ENCODE data around the gene RPE. TPM values are rescaled to one million over a fixed set of nuclear protein-coding genes. Genes with fewer than 3 reads are reported as not detected.
A peak's percentile ranks its signal among the peaks of the same experiment; 100 is the strongest.

RPE gene
- polyA plus RNA-seq (ENCODE audit: insufficient read length in 3 of 3), result 10 to 100 TPM; 56.9 to 66.8 (median 64.4) TPM
- long read RNA-seq, donor 1, transcript RPE-202 (6 exons, 2,569 nt), result major isoform, 12 of 46 reads
- long read RNA-seq, donor 1, partial matches to known transcripts, result 31 of 46 reads
- long read RNA-seq, donor 1, other reads (novel, unspliced or antisense), result 0 of 46 reads
- long read RNA-seq, donor 2, transcript RPE-202 (6 exons, 2,569 nt), result major isoform, 20 of 21 reads
- long read RNA-seq, donor 2, partial matches to known transcripts, result 0 of 21 reads
- long read RNA-seq, donor 2, other reads (novel, unspliced or antisense), result 0 of 21 reads
- long read RNA-seq, donor 3, transcript RPE-202 (6 exons, 2,569 nt), result major isoform, 24 of 28 reads
- long read RNA-seq, donor 3, partial matches to known transcripts, result 0 of 28 reads
- long read RNA-seq, donor 3, other reads (novel, unspliced or antisense), result 0 of 28 reads
- long read RNA-seq, donor 4, transcript RPE-202 (6 exons, 2,569 nt), result major isoform, 16 of 17 reads
- long read RNA-seq, donor 4, partial matches to known transcripts, result 0 of 17 reads
- long read RNA-seq, donor 4, other reads (novel, unspliced or antisense), result 0 of 17 reads
- long read RNA-seq, donor 5, result 0 reads
- long read RNA-seq, donor 6, transcript RPE-202 (6 exons, 2,569 nt), result major isoform, 20 of 26 reads
- long read RNA-seq, donor 6, partial matches to known transcripts, result 0 of 26 reads
- long read RNA-seq, donor 6, other reads (novel, unspliced or antisense), result 0 of 26 reads
- long read RNA-seq, donor 7, transcript RPE-202 (6 exons, 2,569 nt), result major isoform, 21 of 26 reads
- long read RNA-seq, donor 7, partial matches to known transcripts, result 0 of 26 reads
- long read RNA-seq, donor 7, other reads (novel, unspliced or antisense), result 0 of 26 reads
- long read RNA-seq, donor 8, transcript RPE-202 (6 exons, 2,569 nt), result major isoform, 36 of 240 reads
- long read RNA-seq, donor 8, partial matches to known transcripts, result 194 of 240 reads
- long read RNA-seq, donor 8, other reads (novel, unspliced or antisense), result 8 of 240 reads
- long read RNA-seq, donor 9, transcript RPE-202 (6 exons, 2,569 nt), result major isoform, 15 of 16 reads
- long read RNA-seq, donor 9, partial matches to known transcripts, result 0 of 16 reads
- long read RNA-seq, donor 9, other reads (novel, unspliced or antisense), result 0 of 16 reads
- long read RNA-seq, donor 10, transcript RPE-202 (6 exons, 2,569 nt), result major isoform, 22 of 30 reads
- long read RNA-seq, donor 10, partial matches to known transcripts, result 0 of 30 reads
- long read RNA-seq, donor 10, other reads (novel, unspliced or antisense), result 0 of 30 reads
- long read RNA-seq, donor 11, transcript RPE-202 (6 exons, 2,569 nt), result major isoform, 11 of 12 reads
- long read RNA-seq, donor 11, partial matches to known transcripts, result 0 of 12 reads
- long read RNA-seq, donor 11, other reads (novel, unspliced or antisense), result 0 of 12 reads
- long read RNA-seq, donor 12, transcript RPE-202 (6 exons, 2,569 nt), result major isoform, 6 of 8 reads
- long read RNA-seq, donor 12, partial matches to known transcripts, result 0 of 8 reads
- long read RNA-seq, donor 12, other reads (novel, unspliced or antisense), result 0 of 8 reads
- long read RNA-seq, donor 13, transcript RPE-202 (6 exons, 2,569 nt), result major isoform, 33 of 39 reads
- long read RNA-seq, donor 13, partial matches to known transcripts, result 0 of 39 reads
- long read RNA-seq, donor 13, other reads (novel, unspliced or antisense), result 0 of 39 reads
- long read RNA-seq, donor 14, transcript RPE-202 (6 exons, 2,569 nt), result major isoform, 17 of 22 reads
- long read RNA-seq, donor 14, partial matches to known transcripts, result 0 of 22 reads
- long read RNA-seq, donor 14, other reads (novel, unspliced or antisense), result 0 of 22 reads
- long read RNA-seq, donor 15, partial matches to known transcripts, result 0 of 3 reads
- long read RNA-seq, donor 15, other reads (novel, unspliced or antisense), result 0 of 3 reads
- long read RNA-seq, donor 16, transcript RPE-202 (6 exons, 2,569 nt), result major isoform, 40 of 49 reads
- long read RNA-seq, donor 16, partial matches to known transcripts, result 0 of 49 reads
- long read RNA-seq, donor 16, other reads (novel, unspliced or antisense), result 0 of 49 reads

DNA sequence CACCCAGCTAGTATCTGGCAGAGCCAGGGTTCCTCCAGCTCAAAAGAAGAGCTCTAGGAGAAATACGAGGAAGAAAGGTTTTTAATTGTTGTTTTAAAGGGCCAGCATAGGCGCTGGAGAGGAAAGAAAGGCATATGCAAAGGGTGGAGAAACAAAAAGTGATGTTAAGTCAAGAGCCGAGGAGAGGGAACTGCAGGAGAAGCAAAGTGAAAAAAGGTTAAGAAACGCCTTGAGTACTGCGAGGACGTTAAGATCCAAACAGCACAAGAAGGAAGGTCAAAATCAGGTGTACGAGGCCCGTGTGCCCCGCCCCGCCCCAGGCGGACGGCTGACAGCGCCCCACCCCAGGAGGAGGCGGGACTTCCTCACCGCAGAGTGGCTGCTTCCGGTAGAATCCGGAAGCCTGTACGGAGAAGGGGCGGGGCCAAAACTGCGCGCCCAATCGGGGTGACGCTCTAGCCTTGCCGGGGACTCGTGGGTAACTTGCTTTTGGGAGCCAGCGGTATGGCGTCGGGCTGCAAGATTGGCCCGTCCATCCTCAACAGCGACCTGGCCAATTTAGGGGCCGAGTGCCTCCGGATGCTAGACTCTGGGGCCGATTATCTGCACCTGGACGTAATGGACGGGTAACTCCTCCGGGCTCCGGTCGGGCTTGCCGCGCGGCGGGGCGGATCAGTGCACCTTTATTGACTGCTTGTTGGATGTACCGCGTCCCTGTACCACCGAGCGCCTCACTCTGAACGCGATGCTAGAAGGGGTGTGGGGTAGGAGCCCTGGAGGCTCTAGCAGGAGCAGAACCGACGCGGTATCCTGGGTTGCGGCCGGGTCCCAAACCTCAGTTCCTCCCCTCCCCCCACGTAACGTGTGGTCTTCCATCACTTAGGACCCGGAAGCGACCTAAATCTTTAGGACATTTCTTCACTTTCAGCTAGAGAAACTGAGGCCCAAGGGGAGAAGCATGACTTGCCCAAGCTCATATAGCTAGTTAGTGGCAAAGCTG lies at the start of gene RPE:
Gene RPE, plus strand, starts transcription at position 481 of the 1,000 bp plus-strand sequence. Its CDS starts 24 bp downstream, at position 505.
- peak; percentile 79 to 92 (median 90) for DNase-seq (ENCODE audit: extremely low read depth in 1 of 11, low read depth in 9 of 11, low spot score in 4 of 11)

GRCh38 chr2:209956271-209956670 lies 46.2 kb upstream of the RPE start:
- no peak for DNase-seq (ENCODE audit: extremely low read depth in 1 of 11, low read depth in 9 of 11, low spot score in 4 of 11)

- no peak for DNase-seq (ENCODE audit: extremely low read depth in 1 of 11, low read depth in 9 of 11, low spot score in 4 of 11)
Observed at GRCh38 chr2:209958016-209958415, 44.4 kb upstream of the RPE start.

- no peak for DNase-seq (ENCODE audit: extremely low read depth in 1 of 11, low read depth in 9 of 11, low spot score in 4 of 11)
Observed at GRCh38 chr2:209960045-209960444, 42.4 kb upstream of the RPE start.

DNA sequence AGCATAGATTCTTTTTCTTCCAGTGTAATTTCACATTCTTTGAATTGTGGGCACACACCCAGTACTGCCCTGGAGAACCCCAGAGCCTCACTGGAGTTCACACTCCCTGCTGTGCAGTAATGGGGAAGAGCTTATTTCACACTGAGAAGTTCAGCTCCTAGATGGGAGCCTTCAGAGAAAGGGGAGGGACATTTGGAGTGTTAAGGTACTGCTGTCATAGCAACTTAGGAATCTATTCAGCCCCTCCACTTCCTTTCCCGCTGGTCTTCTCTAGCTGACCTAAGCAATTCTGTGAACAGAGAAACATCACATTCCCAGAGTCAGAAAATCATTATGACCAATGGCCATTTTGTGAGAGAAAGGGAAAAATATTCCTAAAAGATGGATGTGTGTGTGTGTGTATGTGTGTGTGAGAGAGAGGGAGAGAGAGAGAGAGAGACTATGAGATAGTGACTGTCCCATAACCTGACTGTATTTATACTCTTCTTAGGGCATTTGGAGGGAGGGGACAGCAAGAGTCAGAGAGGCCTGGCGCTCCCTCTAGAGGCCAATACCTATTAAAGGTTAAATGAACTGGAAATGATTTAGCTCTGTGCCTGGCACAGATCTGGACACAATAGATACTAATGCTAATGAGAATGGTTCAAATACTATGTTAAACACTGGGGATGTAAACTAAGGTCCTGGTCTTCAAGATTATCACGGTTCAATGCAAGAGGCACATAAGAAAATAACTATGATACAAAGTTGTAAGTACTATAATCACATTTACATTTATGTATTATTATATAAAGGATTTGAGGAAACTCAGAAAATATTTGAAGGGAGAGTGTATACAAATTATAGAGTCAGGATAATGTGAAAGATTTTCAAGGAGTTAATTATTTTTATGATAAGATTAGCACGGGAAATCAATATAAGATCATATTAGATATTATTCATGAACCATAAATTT lies 41.5 kb upstream of the RPE start:
- DNase-seq (ENCODE audit: extremely low read depth in 1 of 11, low read depth in 9 of 11, low spot score in 4 of 11), result peak in 5 of 11 donors; percentile 25 to 60 (median 31)

DNA sequence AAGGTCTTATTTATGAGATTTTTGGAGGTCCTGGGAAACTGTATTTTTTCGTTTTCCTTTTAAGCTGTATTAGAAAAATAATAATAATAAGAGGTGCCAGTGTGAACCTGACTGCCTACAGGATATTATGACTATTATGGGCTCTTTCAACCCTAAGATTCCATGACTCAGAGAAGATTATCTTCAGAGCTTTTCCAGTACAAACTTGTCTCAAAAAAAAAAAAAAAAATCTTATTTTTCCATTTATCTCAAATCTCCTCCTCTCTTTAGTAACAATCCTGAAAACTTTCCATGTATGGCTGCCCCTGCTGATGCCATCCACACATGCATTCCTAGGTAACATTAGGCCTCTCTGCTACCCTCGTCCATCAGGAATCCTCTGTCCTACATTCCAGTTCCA lies 36.7 kb upstream of the RPE start:
- DNase-seq (ENCODE audit: extremely low read depth in 1 of 11, low read depth in 9 of 11, low spot score in 4 of 11), result no peak

- no peak for DNase-seq (ENCODE audit: extremely low read depth in 1 of 11, low read depth in 9 of 11, low spot score in 4 of 11)
Observed at GRCh38 chr2:209969692-209970091, 32.7 kb upstream of the RPE start.

- DNase-seq (ENCODE audit: extremely low read depth in 1 of 11, low read depth in 9 of 11, low spot score in 4 of 11), result no peak
Observed at GRCh38 chr2:209970271-209970670, 32.2 kb upstream of the RPE start.

DNA sequence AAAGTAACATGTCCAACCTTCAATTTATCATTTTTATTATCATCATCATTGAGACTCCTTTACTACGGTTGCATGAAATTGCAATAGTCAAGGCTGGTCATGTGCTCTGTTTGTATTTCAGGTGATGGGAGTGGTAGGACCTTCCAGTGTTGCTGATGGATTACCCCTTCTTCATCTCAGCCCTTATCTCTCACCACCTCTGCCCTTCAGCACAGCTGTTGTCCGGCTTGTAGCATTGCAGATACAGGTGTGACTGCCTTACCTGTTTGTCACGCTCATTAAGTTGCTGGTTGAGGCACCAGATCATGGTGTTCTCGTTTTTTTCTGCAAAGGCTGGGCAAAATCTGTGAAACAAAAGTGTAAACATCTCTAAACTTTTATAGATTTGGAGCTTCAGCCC lies 31.7 kb upstream of the RPE start:
- no peak for DNase-seq (ENCODE audit: extremely low read depth in 1 of 11, low read depth in 9 of 11, low spot score in 4 of 11)

DNA sequence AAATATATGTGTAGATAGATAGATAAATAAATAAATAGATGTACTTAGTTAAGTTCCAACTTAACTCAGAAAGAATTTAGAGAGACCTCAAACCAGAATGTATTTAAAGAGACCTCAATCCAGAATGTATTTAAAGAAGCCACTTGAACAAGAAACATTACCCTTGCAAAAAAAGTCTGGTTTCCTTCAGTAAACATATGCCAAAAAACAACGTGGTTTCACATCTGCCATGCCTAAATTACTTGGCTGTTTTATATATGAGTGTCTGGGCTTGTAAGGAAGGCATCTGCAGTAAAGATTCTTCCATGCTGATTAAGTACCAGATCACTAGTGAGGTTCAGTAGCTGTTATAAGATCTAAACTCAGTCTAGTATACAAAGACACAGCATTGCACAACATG lies 29.1 kb upstream of the RPE start:
- DNase-seq (ENCODE audit: extremely low read depth in 1 of 11, low read depth in 9 of 11, low spot score in 4 of 11), result no peak

GRCh38 chr2:209974576-209974975 lies 27.9 kb upstream of the RPE start:
- no peak for DNase-seq (ENCODE audit: extremely low read depth in 1 of 11, low read depth in 9 of 11, low spot score in 4 of 11)

DNA sequence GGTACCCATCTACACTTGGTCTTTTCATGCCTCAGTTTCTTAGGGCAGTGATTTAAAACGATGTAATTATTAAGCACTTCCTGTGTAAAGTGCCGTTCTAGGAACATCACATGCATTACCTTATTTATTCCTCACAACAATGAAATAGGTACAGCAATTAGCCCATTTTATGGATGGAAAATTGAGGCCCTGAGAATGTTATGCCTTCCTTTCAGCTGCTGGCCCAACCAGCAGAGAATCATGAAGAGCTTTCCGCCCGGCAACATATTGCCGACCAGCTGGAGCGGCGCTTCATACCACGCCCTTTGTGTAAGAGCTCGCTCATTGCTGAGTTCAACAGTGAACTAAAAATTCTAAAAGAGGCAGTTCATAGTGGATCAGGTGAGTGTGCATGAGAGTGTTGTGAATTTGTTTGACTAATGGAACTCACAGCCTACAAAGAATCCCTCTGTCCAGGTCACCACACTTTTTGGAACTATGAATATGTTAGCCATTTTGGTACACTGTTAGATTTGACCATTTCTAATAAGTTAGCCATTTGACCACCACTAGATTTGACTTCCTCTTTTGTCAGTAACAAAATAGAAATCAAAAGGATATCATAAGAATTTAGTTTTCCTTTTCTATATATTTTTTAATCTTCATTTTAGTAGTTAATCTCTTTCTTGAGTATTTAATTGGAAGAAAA lies 25.6 kb upstream of the RPE start:
- DNase-seq (ENCODE audit: extremely low read depth in 1 of 11, low read depth in 9 of 11, low spot score in 4 of 11), result no peak

DNA sequence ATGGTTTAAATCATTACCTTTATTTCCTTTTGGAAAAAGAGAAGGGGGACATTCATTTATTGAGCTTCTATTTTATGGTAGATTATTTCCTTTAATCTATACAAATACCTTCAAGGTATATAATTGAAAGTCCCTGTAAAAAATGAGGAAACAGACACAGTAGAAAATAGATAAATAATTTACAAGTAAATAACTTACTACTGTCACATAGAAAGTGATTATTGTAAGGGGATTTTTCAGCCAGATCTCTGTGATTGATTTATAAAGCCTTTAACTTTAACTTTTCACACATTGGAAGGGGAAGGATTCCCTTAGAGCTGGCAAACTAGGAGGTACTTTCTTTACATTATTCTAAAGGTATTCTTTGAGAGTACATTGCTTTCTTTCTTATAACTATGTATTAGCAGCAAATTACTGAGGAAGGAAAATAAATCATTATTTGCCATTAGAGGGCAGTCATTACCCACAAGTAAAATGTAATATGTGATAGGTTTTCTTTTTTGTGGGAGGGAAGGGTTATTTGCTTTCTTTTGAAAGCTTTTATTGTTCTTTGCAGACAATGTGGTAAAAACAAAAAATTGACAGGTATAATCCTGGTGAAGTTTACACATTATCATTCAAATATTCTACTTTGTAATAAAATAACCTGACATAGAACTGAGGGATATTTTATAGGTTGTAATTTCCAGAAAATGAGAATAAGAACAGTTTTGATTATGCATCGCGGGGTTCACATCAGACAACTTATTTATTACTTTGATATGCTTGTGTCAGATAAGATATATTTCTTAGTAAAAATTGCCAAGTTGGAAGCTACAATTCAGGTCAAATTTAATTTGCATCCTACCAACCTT lies 24.8 kb upstream of the RPE start:
- DNase-seq (ENCODE audit: extremely low read depth in 1 of 11, low read depth in 9 of 11, low spot score in 4 of 11), result peak in 4 of 11 donors; percentile 10 to 24 (median 17)

DNA sequence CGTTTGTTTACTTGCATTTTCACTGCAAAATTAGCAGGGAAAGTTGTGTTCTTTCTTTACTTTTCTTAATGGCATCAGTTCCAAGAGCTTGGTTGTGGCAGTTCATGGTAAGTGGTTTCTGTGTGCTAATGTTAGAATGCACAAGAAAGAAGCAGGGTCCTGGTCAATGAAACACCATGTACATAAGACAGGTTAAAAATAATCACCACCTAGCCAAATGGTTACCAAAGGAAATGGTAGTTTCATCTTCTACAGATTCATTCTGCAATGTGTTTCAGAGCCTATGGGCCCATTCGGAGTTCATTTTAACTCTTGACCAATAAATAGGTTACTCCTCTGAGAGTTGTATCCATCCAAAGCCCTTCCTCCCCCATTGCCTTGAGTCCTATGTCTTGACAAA lies 18.1 kb upstream of the RPE start:
- DNase-seq (ENCODE audit: extremely low read depth in 1 of 11, low read depth in 9 of 11, low spot score in 4 of 11), result no peak
